HepG2 (cell line): ENCODE results near the gene CCSER1. TPM values are rescaled to one million over a fixed set of nuclear protein-coding genes. Genes with fewer than 3 reads are reported as not detected.

Experiments used
- ATAC-seq: fragments of 200-7000 bp; cut with Tn5 transposase; 3 replicates; pipeline ENCODE4 v1.9.1; 2020; ENCODE audit warnings: mild to moderate bottlenecking, moderate library complexity
- BruUV-seq: library from RNA; stranded (reverse); fragments of 400-500 nt; replicated peaks from 2 replicates; lab custom pipeline; 2021; lab: Mats Ljungman, UMichigan
- CTCF ChIA-PET: fragments of 300-600 bp; formaldehyde crosslinking; extraction: SDS; loops from one replicate; lab custom pipeline; 2021; ENCODE audit warnings: low total read pairs, inconsistent platforms, low intra/inter-chr PET ratio; lab: Yijun Ruan, JAX
- POLR2A ChIA-PET: fragments of 350-600 bp; sonication (Branson Sonifier 250); formaldehyde crosslinking; loops from one replicate; lab custom pipeline; 2020; ENCODE audit warnings: antibody characterized with exemption, inconsistent platforms; lab: Yijun Ruan, JAX
- DNase-seq: peaks from one replicate; pipeline ENCODE4 v3.0.0-alpha.2; 2015; ENCODE audit warnings: low spot score
- FAIRE-seq: peaks from 3 replicates; lab custom pipeline; 2011; peaks lifted over from hg19 to GRCh38; lab: Jason Lieb, UNC
- H2AFZ ChIP-seq: one replicate; pipeline ENCODE4 v1.6.1; 2011; ENCODE audit warnings: low read length, inconsistent platforms
- H3K27ac ChIP-seq: fragments of 300-600 bp; 3 replicates; pipeline ENCODE4 v1.8.0; 2011; ENCODE audit warnings: mixed run types, mild to moderate bottlenecking, mixed read lengths, low read length, inconsistent platforms; ENCODE audit not compliant: insufficient read depth; ENCODE audit errors: extremely low read length
- H3K27me3 ChIP-seq, 2 experiments: fragments of 200-600 bp in 1 of 2; 2 replicates in 1 of 2; 3 replicates in 1 of 2; pipeline versions ENCODE4 v1.6.0 to v1.8.0; 2011; ENCODE audit warnings: low read length in 2 of 2, mild to moderate bottlenecking in 2 of 2, moderate library complexity in 2 of 2, inconsistent platforms in 1 of 2; ENCODE audit not compliant: insufficient read depth in 2 of 2, control insufficient read depth in 1 of 2
- H3K36me3 ChIP-seq, 2 experiments: fragments of 200-600 bp in 1 of 2; replicated peaks in 1 of 2; 2 replicates in 1 of 2; 3 replicates in 1 of 2; pipeline versions ENCODE4 v1.5.1 to v1.8.0; 2011; ENCODE audit warnings: low read length in 2 of 2, inconsistent platforms in 1 of 2; ENCODE audit not compliant: insufficient read depth in 2 of 2, control insufficient read depth in 1 of 2
- H3K4me1 ChIP-seq: 2 replicates; pipeline ENCODE4 v1.5.1; 2012; ENCODE audit warnings: low read length, inconsistent platforms; ENCODE audit not compliant: insufficient read depth
- H3K4me2 ChIP-seq: 2 replicates; pipeline ENCODE4 v1.6.0; 2011; ENCODE audit warnings: low read depth, low read length, inconsistent platforms
- H3K4me3 ChIP-seq, 3 experiments: fragments of 200-600 bp in 1 of 3; sonication (generic), shearing (Covaris generic) in 1 of 3; replicated peaks in 1 of 3; 2 replicates each; pipeline ENCODE4 v1.5.1; 2011 to 2016; ENCODE audit warnings: low read length in 3 of 3, inconsistent platforms in 2 of 3, low read depth in 2 of 3, mild to moderate bottlenecking in 2 of 3, control low read depth in 1 of 3, mixed read lengths in 1 of 3; ENCODE audit not compliant: insufficient read depth in 1 of 3
- H3K79me2 ChIP-seq: one replicate; pipeline ENCODE4 v1.6.1; 2011; ENCODE audit warnings: low read length, inconsistent platforms; ENCODE audit not compliant: insufficient read depth
- H3K9ac ChIP-seq: 2 replicates; pipeline ENCODE4 v1.6.0; 2011; ENCODE audit warnings: mild to moderate bottlenecking, low read depth, low read length, inconsistent platforms; ENCODE audit not compliant: insufficient read depth
- H3K9me3 ChIP-seq: 2 replicates; pipeline ENCODE4 v1.5.1; 2012; ENCODE audit warnings: mild to moderate bottlenecking, low read length
- H4K20me1 ChIP-seq: 2 replicates; pipeline ENCODE4 v1.6.0; 2011; ENCODE audit warnings: inconsistent platforms, mild to moderate bottlenecking, low read length, moderate library complexity; ENCODE audit not compliant: insufficient read depth
- EHMT2 ChIP-seq: fragments of 200-600 bp; sonication (generic); IDR thresholded peaks from 2 replicates; pipeline ENCODE4 v1.7.0; 2017; ENCODE audit warnings: antibody characterized with exemption, low read depth, low read length, borderline replicate concordance
- FOXP1 ChIP-seq, 2 experiments: fragments of 450-650 bp in 1 of 2; IDR thresholded peaks; 2 replicates each; pipeline ENCODE4 v1.6.1; 2017 to 2018; ENCODE audit warnings: antibody characterized with exemption in 1 of 2
- HES4 ChIP-seq: sonication (generic); formaldehyde crosslinking; IDR thresholded peaks from 2 replicates; pipeline ENCODE4 v1.9.0; 2021; ENCODE audit warnings: mild to moderate bottlenecking, missing genetic modification reagents, borderline replicate concordance
- HNRNPL ChIP-seq: fragments of 200-400 bp; formaldehyde crosslinking; IDR thresholded peaks from 2 replicates; pipeline ENCODE4 v1.6.1; 2017; ENCODE audit warnings: mild to moderate bottlenecking, low read depth, low read length
- ISL2 ChIP-seq: sonication (generic); formaldehyde crosslinking; IDR thresholded peaks from 2 replicates; pipeline ENCODE4 v1.5.0; 2020; ENCODE audit warnings: missing genetic modification reagents
- TFE3 ChIP-seq: IDR thresholded peaks from 2 replicates; pipeline ENCODE4 v1.6.1; 2016
- TOPORS ChIP-seq: sonication (generic); formaldehyde crosslinking; IDR thresholded peaks from 2 replicates; pipeline ENCODE4 v1.8.0; 2023; ENCODE audit warnings: mild to moderate bottlenecking, missing genetic modification reagents
- ZBTB38 ChIP-seq: sonication (generic); formaldehyde crosslinking; IDR thresholded peaks from 2 replicates; pipeline ENCODE4 v1.5.1; 2020; ENCODE audit warnings: mild to moderate bottlenecking, missing genetic modification reagents
- ZNF160 ChIP-seq: sonication (generic); formaldehyde crosslinking; IDR thresholded peaks from 2 replicates; pipeline ENCODE4 v1.8.0; 2022; ENCODE audit warnings: mild to moderate bottlenecking, inconsistent platforms, missing genetic modification reagents
- ZNF234 ChIP-seq: sonication (generic); formaldehyde crosslinking; conservative IDR thresholded peaks from 2 replicates; pipeline ENCODE4 v1.5.1; 2020; ENCODE audit warnings: mild to moderate bottlenecking, missing genetic modification reagents
- ZNF562 ChIP-seq: sonication (generic); formaldehyde crosslinking; IDR thresholded peaks from 2 replicates; pipeline ENCODE4 v1.8.0; 2022; ENCODE audit warnings: missing genetic modification reagents, borderline replicate concordance
- ZNF569 ChIP-seq: sonication (generic); formaldehyde crosslinking; IDR thresholded peaks from 2 replicates; pipeline ENCODE4 v1.5.0; 2020; ENCODE audit warnings: mild to moderate bottlenecking, missing genetic modification reagents, moderate library complexity, borderline replicate concordance
- in situ Hi-C: cut with HindIII; loops from 2 replicates; pipeline ENCODE4 v1.10.0; 2017; ENCODE audit warnings: low pct_unique_long_range_greater_than_20kb; ENCODE audit not compliant: extremely low pct_ligation_motif_present
- intact Hi-C: fragments of 100-400 bp; cut with micrococcal nuclease; formaldehyde crosslinking; loops from one replicate; pipeline ENCODE4 v1.10.0; 2022; ENCODE audit not compliant: unreplicated experiment
- polyA plus RNA-seq, 8 experiments: library from polyadenylated mRNA; depleted of rRNA in 3 of 8; stranded (reverse) in 7 of 8; unstranded in 1 of 8; fragments of >200 nt; fragmentation: Illumina TruSeq in 4 of 8; extraction: Trizol in 4 of 8; gene quantifications; 2 replicates each; pipeline versions ENCODE4 v1.2.1 to v1.2.3, GENCODE V29; 2011 to 2016; ENCODE audit warnings: low read depth in 4 of 8, missing spikeins in 1 of 8, mixed read lengths in 1 of 8; ENCODE audit not compliant: insufficient read depth in 1 of 8
- total RNA-seq, 5 experiments: library from RNA; depleted of rRNA; stranded (reverse); fragments of >200 nt; fragmentation: Illumina TruSeq; extraction: Trizol; gene quantifications; 2 replicates each; pipeline ENCODE4 v1.2.3, GENCODE V29; 2016; ENCODE audit warnings: low read depth in 1 of 5

CCSER1 gene
- total and polyA plus RNA-seq, 2 of the 13 experiments (the other 11 are each of a cell fraction or from before 2014, with no cell fraction given): not detected

DNA sequence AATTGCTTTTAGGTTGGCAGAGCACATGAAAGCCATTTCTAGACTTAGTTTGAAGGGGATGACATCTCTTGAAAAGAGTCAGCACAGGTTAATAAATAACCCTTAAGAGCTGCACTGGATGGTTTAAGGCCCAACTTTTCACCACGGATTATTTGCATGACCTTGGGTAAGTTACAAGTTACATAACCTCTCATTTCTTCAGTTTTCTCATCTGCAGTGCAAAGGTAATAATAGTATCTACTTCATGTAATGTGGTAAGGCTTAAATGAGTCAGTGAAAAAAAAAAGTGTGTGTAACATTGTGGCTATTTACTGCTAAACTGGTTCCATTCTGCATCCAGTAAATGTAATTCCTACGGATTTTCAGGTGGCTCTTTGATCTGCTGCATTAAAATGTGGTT is 715.8 kb downstream of the CCSER1 start (continued):
- TF ChIP-seq EHMT2: peak; percentile 40; the same call in 1 of the 2 replicates
- TF ChIP-seq, all 625 proteins: peak for 52

DNA sequence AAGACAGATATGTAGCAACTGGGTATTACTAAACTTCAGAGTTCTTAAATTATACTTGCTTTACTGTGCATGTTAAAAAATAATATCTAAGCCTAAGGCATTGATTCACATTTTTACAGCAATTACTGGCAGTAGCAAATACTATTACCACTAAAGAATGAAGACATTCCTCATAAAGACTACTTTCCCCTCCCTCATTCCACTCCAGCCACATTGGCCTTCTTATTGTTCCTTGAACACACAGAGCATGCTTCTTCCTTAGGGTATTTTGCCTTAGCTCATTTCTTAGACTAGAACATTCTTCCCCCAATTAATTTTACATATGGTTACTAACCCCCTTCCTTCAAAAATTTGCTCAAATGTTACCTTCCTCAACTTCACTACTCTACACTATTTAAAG is 717.0 kb downstream of the CCSER1 start:
- in situ Hi-C loops: no loop called here
- CTCF ChIA-PET: no interaction called here
- TF ChIP-seq TOPORS (CRISPR knock-in tag) (no peak), ISL2 (CRISPR knock-in tag) (no peak), TFE3 (CRISPR knock-in tag) (no peak), ZBTB38 (CRISPR knock-in tag) (no peak), HNRNPL (no peak), ZNF569 (CRISPR knock-in tag) (no peak), ZNF234 (CRISPR knock-in tag) (no peak), ZNF562 (CRISPR knock-in tag) (no peak), FOXP1 (IDR thresholded peaks at IDR 0.05) (no peak), FOXP1 (CRISPR knock-in tag; IDR thresholded peaks at IDR 0.05) (no peak), ZNF160 (no peak), HES4 (CRISPR knock-in tag) (no peak)
- TF ChIP-seq, all 625 proteins: peak for 0
- Histone ChIP-seq H3K9ac (no peak overlapping the region), H2AFZ (no peak overlapping the region), H3K4me2 (no peak overlapping the region), H3K27ac (no peak overlapping the region), H3K27me3 (no peaks in the 10 kb centered on the region), H3K9me3 (no peaks in the 10 kb centered on the region), H3K4me3 (no peak overlapping the region), H3K79me2 (no peaks in the 10 kb centered on the region), H3K36me3 (no peaks in the 10 kb centered on the region), H3K4me1 (peaks cover 26% of the 10 kb centered on the region), H4K20me1 (no peaks in the 10 kb centered on the region)
- DNase-seq (no peak), FAIRE-seq (no peak), ATAC-seq (no peak)
- intact Hi-C loops: no loop called here
- BruUV-seq: no TSS peak
- POLR2A ChIA-PET: no interaction called here
